GM20000 (cell line): ENCODE data around the gene NKAPL.

Source experiments
- DNase-seq: peaks from one replicate; pipeline ENCODE4 v3.0.0; 2012; ENCODE audit warnings: low spot score
- CTCF ChIP-seq: IDR thresholded peaks from 2 replicates; pipeline ENCODE4 v1.5.1; 2012; ENCODE audit warnings: mild to moderate bottlenecking, control low read depth; ENCODE audit errors: extremely low read depth, missing control alignments

The NKAPL gene

GRCh38 chr6:28232785-28233184, 26.3 kb upstream of the NKAPL start:
- no peak for TF ChIP-seq CTCF
- no peak for DNase-seq

- no peak for TF ChIP-seq CTCF
- no peak for DNase-seq
Observed at GRCh38 chr6:28235912-28236452, 23.1 kb upstream of the NKAPL start.

- TF ChIP-seq CTCF = no peak
- peak; percentile 31 for DNase-seq
Observed at GRCh38 chr6:28239636-28240035, 19.5 kb upstream of the NKAPL start.

- DNase-seq = no peak
- TF ChIP-seq CTCF = no peak
Observed at GRCh38 chr6:28240471-28240870, 18.6 kb upstream of the NKAPL start.

GRCh38 chr6:28243946-28244345, 15.2 kb upstream of the NKAPL start:
- TF ChIP-seq CTCF = no peak
- DNase-seq = no peak

GRCh38 chr6:28245206-28245941, 13.7 kb upstream of the NKAPL start:
- no peak for TF ChIP-seq CTCF
- DNase-seq = no peak

GRCh38 chr6:28248916-28249315, 10.2 kb upstream of the NKAPL start:
- DNase-seq = no peak
- no peak for TF ChIP-seq CTCF
